ENCODE data around the gene TFF2.

The TFF2 gene

DNA sequence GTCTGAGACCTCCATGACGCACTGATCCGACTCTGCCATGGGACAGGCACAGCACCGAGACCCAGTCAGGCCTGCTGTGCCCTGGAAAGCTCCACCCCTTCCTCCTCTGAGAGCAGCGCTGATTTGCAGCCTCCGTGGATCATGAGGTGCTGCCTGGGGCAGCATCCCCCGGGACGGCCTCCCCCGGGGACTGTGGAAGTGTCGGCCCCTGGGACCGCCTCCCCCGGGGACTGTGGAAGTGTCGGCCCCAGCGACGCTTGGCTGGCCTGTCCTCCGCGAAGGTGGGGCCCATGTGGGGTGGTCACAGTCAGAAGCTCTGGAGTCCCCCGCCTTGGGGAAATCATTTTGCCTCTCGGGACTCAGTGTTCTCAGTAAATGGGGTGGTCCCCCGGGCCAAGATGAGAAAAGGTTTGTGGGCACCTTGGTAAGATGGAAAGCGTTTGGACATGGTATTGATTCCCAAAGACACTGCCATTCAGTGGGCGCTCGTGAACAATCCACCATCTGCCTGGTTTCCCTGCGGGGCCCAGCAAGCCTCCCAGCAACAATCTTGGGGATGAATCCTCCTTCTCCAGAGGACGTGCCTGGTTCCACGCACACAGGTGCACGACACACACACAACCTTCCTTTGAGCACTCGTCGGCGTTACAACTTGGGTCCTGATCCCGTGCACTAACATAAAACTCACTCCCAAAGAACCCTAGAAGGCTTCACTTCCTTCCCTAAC is 3.0 kb downstream of the TFF2 start:
- Histone ChIP-seq H3K27me3 (no peaks in the 10 kb centered on the region), H3K4me1 (ENCODE audit: control insufficient read depth in 1 of 2, insufficient read depth in 1 of 2, low read depth in 1 of 2, low read length in 1 of 2) (no peaks in the 10 kb centered on the region), H3K4me3 (ENCODE audit: low read depth in 1 of 2, low read length in 1 of 2) (no peak overlapping the region), H3K9me3 (no peaks in the 10 kb centered on the region), H3K36me3 (no peaks in the 10 kb centered on the region), H3K27ac (no peak overlapping the region)
- TF ChIP-seq, protein P1, sequence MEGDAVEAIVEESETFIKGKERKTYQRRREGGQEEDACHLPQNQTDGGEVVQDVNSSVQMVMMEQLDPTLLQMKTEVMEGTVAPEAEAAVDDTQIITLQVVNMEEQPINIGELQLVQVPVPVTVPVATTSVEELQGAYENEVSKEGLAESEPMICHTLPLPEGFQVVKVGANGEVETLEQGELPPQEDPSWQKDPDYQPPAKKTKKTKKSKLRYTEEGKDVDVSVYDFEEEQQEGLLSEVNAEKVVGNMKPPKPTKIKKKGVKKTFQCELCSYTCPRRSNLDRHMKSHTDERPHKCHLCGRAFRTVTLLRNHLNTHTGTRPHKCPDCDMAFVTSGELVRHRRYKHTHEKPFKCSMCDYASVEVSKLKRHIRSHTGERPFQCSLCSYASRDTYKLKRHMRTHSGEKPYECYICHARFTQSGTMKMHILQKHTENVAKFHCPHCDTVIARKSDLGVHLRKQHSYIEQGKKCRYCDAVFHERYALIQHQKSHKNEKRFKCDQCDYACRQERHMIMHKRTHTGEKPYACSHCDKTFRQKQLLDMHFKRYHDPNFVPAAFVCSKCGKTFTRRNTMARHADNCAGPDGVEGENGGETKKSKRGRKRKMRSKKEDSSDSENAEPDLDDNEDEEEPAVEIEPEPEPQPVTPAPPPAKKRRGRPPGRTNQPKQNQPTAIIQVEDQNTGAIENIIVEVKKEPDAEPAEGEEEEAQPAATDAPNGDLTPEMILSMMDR (IDR thresholded peaks at IDR 0.05), result no peak

DNA sequence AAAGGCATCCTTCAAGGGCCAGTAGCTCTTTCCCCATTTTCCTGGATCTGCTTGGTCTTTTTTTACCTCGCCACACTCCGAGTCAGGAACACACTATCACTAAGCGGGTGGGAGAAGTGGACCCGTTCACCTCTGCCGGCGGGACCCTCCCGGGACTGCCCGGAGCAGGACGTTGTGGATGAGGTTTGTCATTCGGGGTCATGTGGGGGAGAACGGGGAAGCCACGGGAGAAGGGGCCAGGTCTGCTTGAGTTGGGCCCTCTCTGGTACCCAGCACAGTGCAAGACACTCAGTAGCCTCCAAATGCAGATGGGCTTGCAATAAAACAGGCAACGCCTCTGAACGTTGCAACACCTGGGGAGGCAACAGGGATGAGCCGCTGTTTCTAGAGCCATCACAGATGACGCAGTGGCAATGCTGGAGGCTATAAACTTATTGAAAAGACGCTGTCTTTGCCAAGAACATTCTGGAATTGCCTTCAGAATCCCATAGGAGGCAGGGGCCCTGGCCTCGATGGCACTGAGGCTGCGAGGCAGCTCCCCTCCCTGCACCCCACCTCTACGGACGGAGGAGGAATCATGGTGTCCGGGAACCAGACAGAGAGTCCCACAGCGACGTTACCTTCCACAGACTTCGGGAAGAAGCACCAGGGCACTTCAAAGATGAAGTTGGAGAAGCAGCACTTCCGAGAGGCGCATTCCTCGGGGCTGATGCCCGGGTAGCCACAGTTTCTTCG is 3.8 kb downstream of the TFF2 start:
- Histone ChIP-seq H3K4me3 (ENCODE audit: low read depth in 1 of 2, low read length in 1 of 2) (no peak overlapping the region), H3K36me3 (no peaks in the 10 kb centered on the region), H3K27me3 (no peaks in the 10 kb centered on the region), H3K4me1 (ENCODE audit: control insufficient read depth in 1 of 2, insufficient read depth in 1 of 2, low read depth in 1 of 2, low read length in 1 of 2) (no peaks in the 10 kb centered on the region), H3K27ac (no peak overlapping the region), H3K9me3 (no peaks in the 10 kb centered on the region)
- TF ChIP-seq, protein P1 (IDR thresholded peaks at IDR 0.05), result no peak

GRCh38 chr21:42346441-42346840 is 4.4 kb downstream of the TFF2 start:
- H3K4me3 ChIP-seq (ENCODE audit: low read depth in 1 of 2, low read length in 1 of 2), result no peak overlapping the region
- TF ChIP-seq, protein P1 (IDR thresholded peaks at IDR 0.05), result no peak
- H3K36me3 ChIP-seq, result no peaks in the 10 kb centered on the region
- no peak overlapping the region for H3K27ac ChIP-seq
- H3K9me3 ChIP-seq, result no peaks in the 10 kb centered on the region
- H3K4me1 ChIP-seq (ENCODE audit: control insufficient read depth in 1 of 2, insufficient read depth in 1 of 2, low read depth in 1 of 2, low read length in 1 of 2), result no peaks in the 10 kb centered on the region
- no peaks in the 10 kb centered on the region for H3K27me3 ChIP-seq

GRCh38 chr21:42344631-42345030 is 6.2 kb downstream of the TFF2 start:
- Histone ChIP-seq H3K36me3 (no peaks in the 10 kb centered on the region), H3K4me3 (ENCODE audit: low read depth in 1 of 2, low read length in 1 of 2) (no peak overlapping the region), H3K9me3 (no peaks in the 10 kb centered on the region), H3K27ac (no peak overlapping the region), H3K27me3 (no peaks in the 10 kb centered on the region), H3K4me1 (ENCODE audit: control insufficient read depth in 1 of 2, insufficient read depth in 1 of 2, low read depth in 1 of 2, low read length in 1 of 2) (no peaks in the 10 kb centered on the region)
- TF ChIP-seq, protein P1 (IDR thresholded peaks at IDR 0.05), result no peak

DNA sequence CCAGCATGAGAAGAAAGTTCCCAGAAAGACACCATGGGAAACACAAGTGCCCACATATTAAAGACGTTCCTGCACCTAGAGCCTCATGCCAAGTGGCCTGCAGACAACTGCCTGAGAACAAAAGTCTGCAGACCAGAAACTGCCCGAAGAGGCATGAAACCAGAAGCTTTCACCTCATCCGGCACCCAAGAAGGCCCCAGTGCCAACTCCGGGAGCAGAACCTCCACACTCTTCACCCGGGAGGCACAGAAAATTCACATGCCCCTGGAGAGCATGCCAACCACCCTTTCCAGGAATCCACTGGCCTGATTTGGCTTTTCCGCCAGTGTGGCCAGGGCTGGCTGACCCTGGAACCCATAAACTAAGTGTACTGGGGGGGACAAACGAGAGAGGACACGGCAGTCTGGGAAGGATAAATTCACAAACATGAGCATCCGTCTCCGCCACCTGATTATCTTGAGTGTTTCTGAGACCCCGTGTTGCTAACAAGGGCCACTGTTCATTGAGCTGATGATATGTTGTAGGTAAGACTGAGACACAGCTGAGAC is 6.8 kb downstream of the TFF2 start:
- Histone ChIP-seq H3K36me3 (no peaks in the 10 kb centered on the region), H3K9me3 (no peaks in the 10 kb centered on the region), H3K27me3 (no peaks in the 10 kb centered on the region), H3K27ac (no peak overlapping the region), H3K4me1 (ENCODE audit: control insufficient read depth in 1 of 2, insufficient read depth in 1 of 2, low read depth in 1 of 2, low read length in 1 of 2) (no peaks in the 10 kb centered on the region), H3K4me3 (ENCODE audit: low read depth in 1 of 2, low read length in 1 of 2) (no peak overlapping the region)
- TF ChIP-seq, protein P1 (IDR thresholded peaks at IDR 0.05), result no peak
